ENCODE results near the gene CFAP44.
"Not testable (repeated sequence)": the region's sequence is repeated elsewhere in the genome, so short reads cannot be mapped to it uniquely, and the experiment has no call there.

CFAP44 gene, protein sequence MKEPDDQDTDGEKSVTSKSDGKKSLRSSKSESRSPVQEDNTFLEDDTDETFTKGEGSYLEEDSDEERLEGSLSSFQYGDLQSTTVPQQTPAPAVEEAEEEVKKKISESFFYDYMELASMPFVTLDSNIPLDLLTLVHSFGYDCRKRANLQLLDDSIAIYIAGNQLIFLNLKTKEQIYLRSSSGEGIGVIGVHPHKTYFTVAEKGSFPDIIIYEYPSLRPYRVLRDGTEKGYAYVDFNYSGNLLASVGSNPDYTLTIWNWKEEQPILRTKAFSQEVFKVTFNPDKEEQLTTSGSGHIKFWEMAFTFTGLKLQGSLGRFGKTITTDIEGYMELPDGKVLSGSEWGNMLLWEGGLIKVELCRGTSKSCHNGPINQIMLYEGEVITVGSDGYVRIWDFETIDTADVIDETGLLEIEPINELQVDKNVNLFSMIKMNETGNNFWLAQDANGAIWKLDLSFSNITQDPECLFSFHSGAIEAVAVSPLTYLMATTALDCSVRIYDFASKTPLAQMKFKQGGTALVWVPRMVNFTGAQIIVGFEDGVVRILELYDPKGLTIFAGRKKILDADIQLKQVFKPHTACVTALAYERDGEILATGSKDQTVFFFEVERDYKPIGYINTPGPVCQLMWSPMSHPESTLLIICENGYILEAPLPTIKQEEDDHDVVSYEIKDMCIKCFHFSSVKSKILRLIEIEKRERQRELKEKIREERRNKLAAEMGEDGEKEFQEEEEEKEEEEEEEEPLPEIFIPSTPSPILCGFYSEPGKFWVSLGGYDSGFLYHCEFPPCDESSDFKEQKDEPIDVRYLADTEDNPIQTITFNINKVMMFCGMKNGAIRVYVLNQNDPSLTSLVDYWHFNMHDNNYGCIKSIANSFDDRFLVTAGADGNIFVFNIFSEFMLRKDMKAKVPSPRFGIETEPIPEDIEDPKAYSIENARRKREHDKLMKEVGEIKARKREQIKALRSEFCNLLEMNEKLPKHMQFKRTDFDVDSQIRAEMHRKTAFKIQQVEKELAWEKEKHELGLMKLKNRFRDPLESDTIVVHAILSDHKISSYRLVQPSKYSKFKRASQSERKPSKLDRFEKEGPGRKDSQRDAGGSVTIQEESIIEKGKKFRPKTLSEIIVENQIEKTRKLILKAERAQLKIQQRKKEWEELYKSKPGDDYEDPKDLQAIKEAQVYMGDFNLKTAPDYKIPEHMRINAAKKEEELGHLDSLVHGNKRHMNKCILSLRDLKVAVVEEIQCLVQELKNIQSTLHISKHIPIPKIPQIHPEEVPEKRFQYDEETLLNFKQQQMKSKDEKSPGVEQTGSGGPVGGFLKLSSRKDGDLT (N-terminal part only)

DNA sequence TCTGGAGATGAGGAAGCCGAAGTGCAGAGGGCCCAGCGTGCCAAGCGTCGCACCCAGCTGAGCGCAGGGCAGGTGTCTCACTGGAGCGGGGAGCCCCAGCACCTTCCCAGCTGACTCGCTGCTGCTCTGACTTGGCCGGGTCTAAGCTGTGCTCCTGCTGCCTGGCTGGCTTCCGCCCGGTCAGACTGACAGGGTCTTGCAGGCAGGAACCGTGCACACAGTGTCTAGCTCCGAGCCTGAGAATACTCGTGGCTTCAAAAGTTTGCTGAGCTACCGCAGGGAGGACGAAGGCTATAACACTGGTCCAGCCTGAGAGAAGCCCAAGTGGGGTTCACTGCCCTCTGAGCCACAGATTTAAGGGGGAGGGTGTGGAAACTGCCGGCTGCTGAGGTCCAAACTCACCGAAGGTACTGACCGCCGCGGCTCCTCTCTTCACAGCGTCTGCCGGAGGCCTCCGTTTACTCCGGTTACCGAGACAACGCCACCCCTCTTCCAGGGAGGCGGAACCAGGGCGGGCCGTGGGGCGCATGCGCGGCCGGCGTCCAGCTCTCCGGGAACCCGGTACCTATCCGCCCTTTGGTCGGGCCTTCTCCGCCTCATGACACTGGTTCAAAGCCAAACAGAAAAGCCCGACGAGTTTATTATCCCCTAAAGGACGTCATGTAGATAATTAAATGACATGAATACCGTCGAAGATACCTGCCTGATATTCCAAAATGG, at the start of gene CFAP44:
CFAP44 (minus strand) TSS at position 443 of the 720 bp plus-strand sequence. CDS start 7,829 bp downstream, outside the sequence.
- peak; percentile 62 for DNase-seq

DNA sequence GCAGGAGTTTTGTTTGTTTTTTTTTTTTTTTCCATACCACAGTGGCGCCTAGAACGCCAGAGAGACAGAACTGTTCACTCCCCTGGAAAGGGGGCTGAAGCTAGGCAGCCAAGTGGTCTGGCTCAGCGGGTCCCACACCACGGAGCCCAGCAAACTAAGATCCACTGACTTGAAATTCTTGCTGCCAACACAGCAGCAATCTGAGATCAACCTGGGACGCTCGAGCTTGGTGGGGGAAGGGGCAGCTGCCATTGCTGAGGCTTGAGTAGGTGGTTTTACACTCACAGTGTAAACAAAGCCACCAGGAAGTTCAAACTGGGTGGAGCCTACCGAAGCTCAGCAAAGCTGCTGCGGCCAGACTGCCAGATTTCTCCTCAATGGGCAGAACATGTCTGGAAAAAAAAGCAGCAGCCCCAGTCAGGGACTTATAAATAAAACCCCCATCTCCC, 43.9 kb upstream of the CFAP44 start:
- DNase-seq = peak; percentile 9

DNA sequence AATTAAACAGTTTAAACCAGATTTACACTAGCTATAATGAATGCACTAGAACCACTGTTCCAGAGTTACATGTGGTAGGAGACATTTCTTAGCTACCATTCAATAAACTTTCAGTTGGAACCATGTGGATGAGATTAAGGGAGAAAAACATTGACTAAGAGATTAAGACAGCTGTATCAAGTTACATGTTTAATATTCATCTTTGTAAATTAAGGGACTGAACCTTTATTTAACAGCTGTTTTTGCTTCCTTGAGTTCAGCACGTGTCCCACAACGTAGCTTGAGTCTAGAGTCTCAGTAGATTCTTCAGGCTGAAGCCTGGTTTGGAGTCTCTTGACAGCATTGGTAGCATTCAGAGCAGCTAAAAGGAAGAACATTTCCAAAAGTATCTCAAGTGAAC, 27.2 kb upstream of the CFAP44 start:
- DNase-seq = no peak

DNA sequence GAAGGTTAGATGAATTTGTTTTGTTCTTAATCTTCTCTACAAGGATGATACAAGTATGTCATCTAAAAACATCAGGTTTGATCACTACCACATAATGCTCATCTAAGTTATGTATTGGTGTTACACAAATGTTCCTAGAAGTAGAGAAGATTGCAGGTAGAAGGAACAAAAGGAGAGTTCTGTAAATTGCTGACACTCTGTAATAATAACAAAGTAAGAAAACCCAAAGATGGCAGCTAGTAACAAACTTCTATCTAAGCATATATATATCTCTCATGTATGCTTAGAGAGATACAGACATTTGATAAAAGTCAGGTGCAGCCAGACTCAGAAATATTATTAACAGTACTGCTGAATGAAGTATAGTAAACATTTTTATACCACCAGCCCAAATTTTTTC, 20.2 kb upstream of the CFAP44 start:
- DNase-seq = no peak

DNA sequence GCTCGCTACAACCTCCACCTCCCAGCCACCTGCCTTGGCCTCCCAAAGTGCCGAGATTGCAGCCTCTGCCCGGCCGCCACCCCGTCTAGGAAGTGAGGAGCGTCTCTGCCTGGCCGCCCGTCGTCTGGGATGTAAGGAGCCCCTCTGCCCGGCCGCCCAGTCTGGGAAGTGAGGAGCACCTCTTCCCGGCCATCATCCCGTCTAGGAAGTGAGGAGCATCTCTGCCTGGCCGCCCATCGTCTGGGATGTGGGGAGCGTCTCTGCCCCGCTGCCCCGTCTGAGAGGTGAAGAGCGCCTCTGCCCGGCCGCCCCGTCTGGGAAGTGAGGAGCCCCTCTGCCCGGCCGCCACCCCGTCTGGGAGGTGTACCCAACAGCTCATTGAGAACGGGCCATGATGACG, 17.3 kb upstream of the CFAP44 start:
- DNase-seq = not testable (repeated sequence)

DNA sequence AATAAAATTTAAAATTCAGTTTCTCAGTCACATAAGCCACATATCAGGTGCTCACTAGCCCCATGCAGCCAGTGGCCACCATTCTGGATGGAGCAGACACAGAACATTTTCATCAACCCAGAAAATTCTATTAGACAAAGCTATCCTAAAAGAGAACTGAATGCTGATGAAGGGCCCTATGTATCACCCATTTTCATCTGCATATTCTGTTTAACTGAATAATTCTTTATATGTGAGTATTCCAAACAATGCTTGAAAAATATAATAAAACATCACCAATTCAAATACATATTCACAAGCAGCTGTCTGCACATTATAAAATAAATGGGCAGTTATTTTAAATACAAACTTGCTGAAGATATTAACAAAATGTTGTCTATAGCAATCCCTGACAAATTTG, 14.2 kb upstream of the CFAP44 start:
- no peak for DNase-seq

DNA sequence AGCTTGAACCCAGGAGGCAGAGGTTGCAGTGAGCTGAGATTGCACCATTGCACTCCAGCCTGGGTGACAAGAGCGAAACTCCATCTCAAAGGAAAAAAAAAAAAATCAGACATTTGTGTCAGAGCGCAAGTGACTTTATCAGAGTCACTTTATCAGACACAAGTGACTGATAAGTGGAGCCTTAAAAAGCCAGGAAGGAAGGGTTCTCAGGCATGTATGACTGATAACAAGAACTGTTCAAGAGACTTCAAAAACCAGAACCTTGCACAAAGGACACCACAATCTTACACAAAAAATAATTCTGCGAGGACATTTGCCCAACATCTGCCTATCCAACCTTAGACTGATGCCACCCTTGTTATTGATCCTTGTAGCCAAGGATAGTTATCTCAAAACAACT, 13.3 kb upstream of the CFAP44 start:
- DNase-seq = no peak

DNA sequence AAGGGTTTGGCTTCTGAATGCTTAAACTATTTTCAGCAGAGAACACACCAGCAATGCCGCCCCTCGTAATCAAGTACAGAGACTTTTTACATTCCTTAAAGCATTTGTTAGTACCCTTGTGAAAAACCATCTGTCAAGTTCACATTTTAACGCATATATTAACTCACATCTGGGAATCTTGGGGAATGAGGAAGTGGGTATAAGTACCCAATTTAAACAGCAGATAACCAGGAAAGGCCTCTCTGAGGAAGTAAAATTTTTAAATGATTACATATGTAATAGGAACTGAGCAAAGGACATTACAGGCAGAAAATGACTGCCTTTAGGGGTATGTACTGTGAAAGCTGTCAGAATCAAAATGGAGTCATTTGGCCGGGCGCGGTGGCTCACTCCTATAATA, 12.8 kb upstream of the CFAP44 start:
- DNase-seq = no peak

DNA sequence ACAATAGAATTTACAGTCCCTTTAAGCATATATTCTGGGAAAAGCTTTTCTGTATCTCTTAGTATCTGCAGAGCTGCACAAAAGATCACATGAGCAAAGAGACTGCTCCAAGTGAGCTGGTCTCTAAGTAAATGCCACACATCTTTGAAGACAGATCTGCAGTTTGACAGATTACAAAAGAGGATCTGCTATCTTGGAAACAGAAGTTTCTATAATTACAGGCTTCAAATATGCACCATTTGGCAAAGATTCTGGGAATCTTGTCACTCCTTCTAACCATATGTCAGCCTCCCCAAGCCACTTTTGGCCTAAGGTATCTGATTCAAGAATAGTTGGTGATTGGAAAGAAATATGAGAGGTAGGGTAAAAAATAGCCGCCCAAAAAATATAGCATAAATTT, 9.6 kb upstream of the CFAP44 start:
- DNase-seq = no peak

DNA sequence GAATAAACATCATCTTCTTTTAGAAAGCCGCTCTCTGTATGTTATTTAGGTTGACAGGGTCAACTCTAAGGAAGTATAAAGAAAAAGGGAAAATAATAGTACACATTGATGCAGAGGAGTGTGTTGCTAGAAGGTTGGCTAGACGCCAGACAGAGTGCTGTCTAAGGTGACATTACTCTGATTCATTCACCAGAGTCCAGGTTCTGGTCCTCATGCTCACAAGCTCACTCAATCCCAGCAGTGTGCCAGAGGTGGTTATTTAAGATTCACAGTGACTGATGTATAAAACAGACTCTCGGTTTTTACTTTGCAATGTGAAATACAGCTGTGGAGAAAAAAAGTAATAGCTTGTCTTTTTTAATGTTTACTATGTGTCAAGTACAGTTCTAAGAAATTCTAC, 1.7 kb downstream of the CFAP44 start:
- DNase-seq = no peak

DNA sequence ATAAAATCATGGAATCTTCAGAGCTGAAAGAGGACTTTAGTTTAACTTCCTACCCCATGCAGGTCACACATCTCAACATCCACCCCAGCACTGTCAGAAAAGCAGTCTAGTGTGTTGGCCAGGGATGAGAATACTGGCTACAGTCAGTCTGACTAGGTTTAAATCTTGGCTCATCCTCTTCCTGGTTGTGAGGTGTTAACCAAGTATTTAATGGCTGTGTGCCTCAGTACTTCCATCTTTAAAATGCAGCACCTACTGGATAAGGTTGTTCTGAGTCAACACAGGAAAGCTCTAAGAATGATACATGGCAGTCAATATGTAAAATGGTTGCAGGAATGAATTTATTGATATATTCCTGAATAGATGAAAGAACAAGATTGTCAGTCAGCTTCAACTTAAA, 3.1 kb downstream of the CFAP44 start:
- DNase-seq = no peak

DNA sequence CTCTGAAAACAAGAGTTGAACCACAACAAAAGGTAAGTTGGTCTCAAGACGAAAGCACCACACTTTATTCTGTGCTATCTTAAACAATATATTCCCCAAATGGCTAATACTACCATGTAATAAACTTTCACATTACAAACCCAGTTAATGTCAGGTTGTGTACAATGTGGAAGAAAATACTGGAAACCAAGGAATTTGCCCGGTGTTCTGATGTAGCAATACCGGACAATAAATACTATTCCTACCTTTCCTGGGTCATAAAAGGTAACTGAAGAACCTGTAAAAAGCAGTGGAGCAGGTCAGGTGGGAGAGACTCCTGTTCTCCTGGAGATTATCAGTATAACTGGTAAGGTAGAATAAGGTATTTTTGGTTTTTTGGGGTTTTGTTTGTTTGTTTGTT, 3.9 kb downstream of the CFAP44 start:
- no peak for DNase-seq

DNA sequence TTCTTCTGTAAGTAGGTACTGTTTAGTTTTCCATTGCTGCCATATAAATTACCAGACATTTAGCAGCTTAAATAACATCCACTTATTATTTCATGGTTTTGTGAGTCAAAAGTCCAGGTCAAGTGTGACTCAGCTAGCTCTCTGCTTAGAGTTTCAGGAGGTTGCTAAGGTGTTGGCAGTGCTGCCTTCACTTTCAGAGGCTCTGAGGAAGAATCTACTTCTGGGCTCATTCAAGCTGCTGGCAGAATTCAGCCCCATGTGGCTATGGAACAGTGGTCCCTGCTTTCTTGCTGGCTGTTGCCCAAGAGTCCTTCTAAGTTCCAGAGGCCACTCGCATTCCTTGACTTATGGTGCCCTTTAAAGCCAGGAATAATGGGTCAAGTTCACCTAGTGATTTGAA, 4.5 kb downstream of the CFAP44 start:
- peak; percentile 12 for DNase-seq

DNA sequence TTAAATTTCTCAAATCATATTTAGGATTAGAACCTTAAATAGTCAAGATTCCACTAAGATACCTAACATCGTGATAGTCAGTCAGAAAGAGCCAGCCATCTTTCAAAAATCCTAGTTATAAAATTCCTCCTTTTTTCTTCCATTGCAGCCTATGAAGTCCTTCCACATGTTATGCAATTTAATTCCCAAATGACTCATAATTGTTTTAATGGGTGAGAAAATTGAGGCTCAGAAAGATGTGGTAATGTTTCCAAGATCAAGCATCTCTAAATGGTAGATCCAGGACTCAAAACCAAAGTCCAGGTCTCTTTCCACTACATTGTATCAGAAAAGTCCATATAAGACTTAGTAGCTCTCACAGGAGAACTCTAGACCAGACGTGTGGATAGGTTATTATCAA, 9.5 kb downstream of the CFAP44 start:
- no peak for DNase-seq

DNA sequence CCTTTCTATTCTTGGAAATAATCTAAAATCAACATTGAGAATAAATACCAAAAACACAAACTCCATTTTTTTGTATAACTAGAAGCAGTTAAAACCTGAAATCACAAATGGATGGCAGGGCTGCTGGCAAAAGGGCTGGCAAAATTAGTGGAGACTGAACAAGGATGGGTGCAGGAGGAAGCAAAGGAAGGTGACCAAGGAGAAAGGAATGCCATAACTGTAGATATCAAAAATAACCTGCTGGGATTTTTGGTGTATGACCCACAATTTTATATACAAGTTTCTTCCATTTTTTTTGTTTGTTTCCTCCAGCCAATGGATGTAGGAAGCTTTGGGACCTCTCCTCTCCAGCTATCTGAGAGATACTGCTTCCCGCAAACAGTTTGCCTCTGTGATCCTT, 12.7 kb downstream of the CFAP44 start:
- no peak for DNase-seq

DNA sequence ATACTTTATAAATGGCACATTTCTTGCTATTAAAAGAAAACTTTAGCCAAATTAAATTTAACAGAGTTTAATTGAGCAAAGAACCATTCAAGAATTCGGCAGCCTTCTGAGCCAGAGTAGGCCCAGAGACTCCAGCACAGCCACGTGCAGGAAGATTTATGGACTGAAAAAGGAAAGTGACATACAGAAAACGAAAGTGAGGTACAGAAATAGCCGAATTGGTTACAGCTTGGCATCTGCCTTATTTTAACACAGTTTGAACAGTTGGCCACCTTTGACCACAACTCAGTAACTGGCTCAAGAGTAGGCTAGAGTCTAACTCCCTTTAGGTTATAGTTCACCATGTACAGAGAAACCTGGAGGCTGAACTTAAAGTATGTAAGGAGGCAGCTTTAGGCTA, 17.6 kb downstream of the CFAP44 start:
- no peak for DNase-seq

DNA sequence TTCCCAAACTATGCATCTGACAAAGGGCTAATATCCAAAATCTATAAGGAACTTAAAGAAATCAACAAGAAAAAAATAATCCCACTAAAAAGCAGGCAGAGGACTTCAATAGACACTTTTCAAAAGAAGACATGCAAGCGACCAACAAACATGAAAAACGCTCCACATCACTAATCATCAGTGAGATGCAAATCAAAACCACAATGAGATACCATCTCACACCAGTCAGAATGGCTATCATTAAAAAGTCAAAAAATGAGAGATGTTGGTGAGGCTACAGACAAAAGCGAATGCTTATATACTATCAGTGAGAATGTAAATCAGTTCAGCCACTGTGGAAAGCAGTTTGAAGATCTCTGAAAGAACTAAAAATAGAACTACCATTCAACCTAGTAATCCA, 20.2 kb downstream of the CFAP44 start:
- DNase-seq = no peak

DNA sequence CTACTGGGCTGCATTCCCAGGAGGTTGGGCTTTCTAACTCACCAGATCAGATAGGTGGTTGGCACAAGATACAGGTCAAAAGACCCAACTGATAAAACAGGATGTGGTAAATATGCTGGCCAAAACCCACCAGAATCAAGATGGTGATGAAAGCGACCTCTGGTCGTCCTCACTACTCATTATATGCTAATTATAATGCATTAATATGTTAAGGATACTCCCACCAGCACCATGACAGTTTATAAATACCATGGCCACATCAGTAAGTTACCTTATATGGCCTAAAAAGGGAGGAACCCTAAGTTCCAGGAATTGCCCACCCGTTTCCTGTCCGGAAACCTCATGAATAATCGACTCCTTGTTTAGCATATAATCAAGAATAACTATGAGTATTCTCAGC, 31.6 kb downstream of the CFAP44 start:
- DNase-seq = no peak

DNA sequence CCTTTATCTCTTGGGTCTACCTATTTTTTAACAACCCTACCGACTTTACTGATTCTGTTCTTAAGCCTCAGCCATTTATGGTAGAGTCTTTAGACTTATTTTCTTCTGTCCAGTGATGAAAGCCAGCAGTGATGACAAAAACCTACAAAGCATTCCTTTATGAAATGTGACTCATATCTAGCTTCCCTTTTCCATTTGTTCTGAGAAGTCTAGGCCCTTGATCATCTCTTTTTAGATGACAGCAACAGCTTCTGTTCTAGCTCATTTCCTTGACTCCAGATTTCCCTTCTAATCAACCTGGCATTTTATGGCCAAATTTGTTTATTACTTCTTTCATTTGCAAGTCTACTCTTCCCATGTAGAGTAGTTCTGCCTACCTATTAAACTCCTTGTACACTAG, 36.1 kb downstream of the CFAP44 start:
- DNase-seq = no peak

DNA sequence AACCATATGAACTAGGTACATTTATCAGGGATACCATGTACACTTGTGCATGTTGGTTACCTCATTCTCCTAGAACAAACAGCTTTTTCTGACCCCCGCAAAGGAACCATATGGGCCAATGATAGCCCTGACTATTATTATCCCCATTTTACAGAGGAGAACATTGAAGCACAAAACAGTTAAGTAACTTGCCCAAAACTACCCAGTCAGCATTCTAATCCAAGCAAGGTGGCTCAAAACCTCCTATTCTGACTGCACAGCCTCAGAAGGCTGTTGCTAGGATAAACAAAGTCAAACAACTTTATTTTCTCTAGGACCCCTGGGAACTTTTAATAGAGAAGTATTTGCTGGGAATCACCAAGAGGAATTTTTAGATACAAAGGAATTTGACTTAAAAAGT, 36.7 kb downstream of the CFAP44 start:
- DNase-seq = no peak
